Measurements from ENCODE around the gene GYPB. TPM values are rescaled to one million over a fixed set of nuclear protein-coding genes. Genes with fewer than 3 reads are reported as not detected.

The GYPB gene
- total RNA-seq, 4 donors from 2014 or later: not detected

Other genes with a start within 250 kb of the GYPB start
- gene GYPE, start 113.8 kb downstream of the GYPB start, total RNA-seq: under 1 TPM in 3 of 4 donors, not detected in 1; 0.21 to 0.78 (median 0.44) TPM
- gene GYPA, start 121.3 kb upstream of the GYPB start, total RNA-seq: not detected